Adrenal gland (tissue), 12 donors: ENCODE measurements around the gene CHST6. TPM values are rescaled to one million over a fixed set of nuclear protein-coding genes. Genes with fewer than 3 reads are reported as not detected.

Experiments used
- DNase-seq, 7 donors: peaks; one replicate each; pipeline ENCODE4 v3.0.0-alpha.2; 2019 to 2020
- H3K27ac ChIP-seq, 5 donors: fragments of 200-600 bp; sonication (generic) in 4 of 5; 1 replicate in 3 of 5; 2 replicates in 2 of 5; pipeline versions ENCODE4 v1.5.1 to v1.8.0; 2016 to 2020; ENCODE audit warnings: mild to moderate bottlenecking in 1 of 5
- H3K27me3 ChIP-seq: fragments of 200-600 bp; 2 replicates; pipeline ENCODE4 v1.8.0; 2021
- H3K36me3 ChIP-seq, 2 donors: fragments of 200-600 bp; replicated peaks in 1 of 2; 1 replicate in 1 of 2; 2 replicates in 1 of 2; pipeline versions ENCODE4 v1.5.1 to v1.8.0; 2018 to 2022
- H3K4me1 ChIP-seq, 2 donors: fragments of 200-600 bp; replicated peaks in 1 of 2; 1 replicate in 1 of 2; 2 replicates in 1 of 2; pipeline versions ENCODE4 v1.5.1 to v1.8.0; 2018 to 2021
- H3K4me3 ChIP-seq, 4 donors: fragments of 200-600 bp; sonication (generic) in 3 of 4; one replicate each; pipeline ENCODE4 v1.5.1; 2016 to 2018
- H3K9me3 ChIP-seq, 3 donors: fragments of 200-600 bp; sonication (generic) in 1 of 3; replicated peaks in 1 of 3; 1 replicate in 2 of 3; 2 replicates in 1 of 3; pipeline versions ENCODE4 v1.5.1 to v1.8.0; 2016 to 2021
- CTCF ChIP-seq, 6 experiments: fragments of 450-650 bp in 4 of 6; fragments of 200-600 bp in 2 of 6; sonication (generic) in 1 of 6; IDR thresholded peaks; 1 replicate in 5 of 6; 2 replicates in 1 of 6; pipeline versions ENCODE4 v1.5.1 to v1.8.0; 2016 to 2021; ENCODE audit warnings: antibody characterized with exemption in 6 of 6, mild to moderate bottlenecking in 2 of 6, moderate library complexity in 1 of 6
- POLR2A ChIP-seq, 2 donors: fragments of 450-650 bp; IDR thresholded peaks; one replicate each; pipeline ENCODE4 v1.6.1; 2017; ENCODE audit warnings: antibody characterized with exemption in 2 of 2, mild to moderate bottlenecking in 2 of 2, moderate library complexity in 1 of 2
- WGBS, 4 donors: extraction: QIAGEN DNeasy Blood & Tissue Kit in 2 of 4; methylation state at CpG; one replicate each; pipeline versions ENCODE4 v1.1.5 to v1.1.7; 2013 to 2017; 5-methylcytosine and 5-hydroxymethylcytosine counted together
- intact Hi-C, 2 donors: fragments of 100-400 bp; cut with DNase I; formaldehyde crosslinking; loops; one replicate each; pipeline versions ENCODE4 v1.14.1 to v1.15.0; 2022 to 2023
- polyA plus RNA-seq, 3 donors: library from polyadenylated mRNA; stranded (reverse); fragments of 200-250 nt in 2 of 3; fragments of 350-450 nt in 1 of 3; fragmentation: Illumina TruSeq in 1 of 3; extraction: RNeasy Lipid Tissue Mini Kit (QIAGEN cat#74804) in 1 of 3; gene quantifications; one replicate each; pipeline ENCODE4 v1.2.3, GENCODE V29; 2013 to 2014
- total RNA-seq, 9 donors: library from RNA; depleted of rRNA in 4 of 9; stranded (reverse); fragments of >200 nt in 4 of 9; fragments of 120-200 nt in 1 of 9; fragmentation: NEBNext Ultra II Directional in 1 of 9; extraction: Animal tissue kit (Norgen Biotek cat#: 25700) in 1 of 9; gene quantifications; one replicate each; pipeline versions ENCODE4 v1.1.0 to v1.2.4, GENCODE V29; 2013 to 2023
- donor health status: healthy with polysubstance abuse.
- donor health status: Bipolar disorder and iron deficiency.
- donor health status: DM: yes; HTN: yes; CAD: no.
- donor health status: DM: no; HTN: no; CAD: no.
- donor health status: DM: no; HTN: no; CAD: no.
- donor health status: DM: yes; HTN: yes; CAD: no.

CHST6 gene
- total and polyA plus RNA-seq, 12 donors: 3.1 to 65.8 (median 29.9) TPM

GRCh38 chr16:75494184-75494583, 1.1 kb downstream of the CHST6 start:
- DNase-seq: no peak
- Histone ChIP-seq H3K4me1 (peaks cover 20 to 46% of the 10 kb centered on the region in 2 donors), H3K27me3 (no peaks in the 10 kb centered on the region), H3K36me3 (no peaks in the 10 kb centered on the region), H3K4me3 (peak overlapping the region in 1 of 4 donors; percentile 57), H3K9me3 (no peaks in the 10 kb centered on the region), H3K27ac (no peak overlapping the region)
- intact Hi-C loops: no loop called here
- TF ChIP-seq CTCF (IDR thresholded peaks at IDR 0.05): no peak
- no peak for TF ChIP-seq POLR2A (IDR thresholded peaks at IDR 0.05)
- 62 to 89% (median 76%) methylated on average over 5 of the region's 5 CpGs for WGBS, 4 donors

- TF ChIP-seq CTCF (IDR thresholded peaks at IDR 0.05): peak in 1 of 6 experiments; percentile 25
- TF ChIP-seq POLR2A (IDR thresholded peaks at IDR 0.05): no peak
- Histone ChIP-seq H3K4me1 (peaks cover 20 to 39% of the 10 kb centered on the region in 2 donors), H3K27me3 (no peaks in the 10 kb centered on the region), H3K36me3 (no peaks in the 10 kb centered on the region), H3K4me3 (no peak overlapping the region), H3K9me3 (no peaks in the 10 kb centered on the region), H3K27ac (peak overlapping the region in 2 of 5 donors; percentile 32 to 46)
- 67 to 82% (median 71%) methylated on average over 1 of the region's 1 CpG for WGBS, 4 donors
- peak in 6 of 7 donors; percentile 51 to 78 (median 70) for DNase-seq
- intact Hi-C loops: no loop called here
Measured at GRCh38 chr16:75491876-75492275, 3.4 kb downstream of the CHST6 start.

GRCh38 chr16:75488322-75488721, 6.9 kb downstream of the CHST6 start:
- intact Hi-C loops: no loop called here
- Histone ChIP-seq H3K9me3 (no peaks in the 10 kb centered on the region), H3K4me3 (no peak overlapping the region), H3K4me1 (peaks cover 27 to 41% of the 10 kb centered on the region in 2 donors), H3K27ac (peak overlapping the region; percentile 23 to 88 (median 77)), H3K27me3 (no peaks in the 10 kb centered on the region), H3K36me3 (no peaks in the 10 kb centered on the region)
- 50 to 62% (median 55%) methylated on average over 2 of the region's 2 CpGs for WGBS, 4 donors
- TF ChIP-seq POLR2A (IDR thresholded peaks at IDR 0.05): peak in 1 of 2 donors; percentile 73
- no peak for TF ChIP-seq CTCF (IDR thresholded peaks at IDR 0.05)
- DNase-seq: peak in 6 of 7 donors; percentile 69 to 75 (median 73)

GRCh38 chr16:75486676-75487313, 8.4 kb downstream of the CHST6 start:
- DNase-seq: no peak
- Histone ChIP-seq H3K36me3 (no peaks in the 10 kb centered on the region), H3K9me3 (no peaks in the 10 kb centered on the region), H3K27ac (no peak overlapping the region), H3K27me3 (no peaks in the 10 kb centered on the region), H3K4me3 (no peak overlapping the region), H3K4me1 (peaks cover 22 to 34% of the 10 kb centered on the region in 2 donors)
- 77 to 95% (median 91%) methylated on average over 2 of the region's 2 CpGs for WGBS, 4 donors
- TF ChIP-seq CTCF (IDR thresholded peaks at IDR 0.05) (no peak), POLR2A (IDR thresholded peaks at IDR 0.05) (no peak)
- intact Hi-C loops: no loop called here
